Keratinocyte (primary cell): ENCODE data around the gene FURIN.

Experiments
- EZH2 ChIP-seq: IDR thresholded peaks from one replicate; pipeline ENCODE4 v1.6.1; 2012; ENCODE audit warnings: inconsistent platforms, mild to moderate bottlenecking, low read length, moderate library complexity
- TF ChIP-seq, protein P1 (sequence below), 3 experiments: IDR thresholded peaks in 1 of 3; conservative IDR thresholded peaks in 1 of 3; optimal IDR thresholded peaks in 1 of 3; 2 replicates in 2 of 3; 3 replicates in 1 of 3; pipeline versions ENCODE3 to v1.5.1; 2011; ENCODE audit warnings: low read length in 3 of 3, mild to moderate bottlenecking in 3 of 3, moderate library complexity in 2 of 3, control low read depth in 1 of 3, inconsistent platforms in 1 of 3; ENCODE audit not compliant: insufficient read depth in 2 of 3; ENCODE audit errors: extremely low read depth in 1 of 3

DNA sequence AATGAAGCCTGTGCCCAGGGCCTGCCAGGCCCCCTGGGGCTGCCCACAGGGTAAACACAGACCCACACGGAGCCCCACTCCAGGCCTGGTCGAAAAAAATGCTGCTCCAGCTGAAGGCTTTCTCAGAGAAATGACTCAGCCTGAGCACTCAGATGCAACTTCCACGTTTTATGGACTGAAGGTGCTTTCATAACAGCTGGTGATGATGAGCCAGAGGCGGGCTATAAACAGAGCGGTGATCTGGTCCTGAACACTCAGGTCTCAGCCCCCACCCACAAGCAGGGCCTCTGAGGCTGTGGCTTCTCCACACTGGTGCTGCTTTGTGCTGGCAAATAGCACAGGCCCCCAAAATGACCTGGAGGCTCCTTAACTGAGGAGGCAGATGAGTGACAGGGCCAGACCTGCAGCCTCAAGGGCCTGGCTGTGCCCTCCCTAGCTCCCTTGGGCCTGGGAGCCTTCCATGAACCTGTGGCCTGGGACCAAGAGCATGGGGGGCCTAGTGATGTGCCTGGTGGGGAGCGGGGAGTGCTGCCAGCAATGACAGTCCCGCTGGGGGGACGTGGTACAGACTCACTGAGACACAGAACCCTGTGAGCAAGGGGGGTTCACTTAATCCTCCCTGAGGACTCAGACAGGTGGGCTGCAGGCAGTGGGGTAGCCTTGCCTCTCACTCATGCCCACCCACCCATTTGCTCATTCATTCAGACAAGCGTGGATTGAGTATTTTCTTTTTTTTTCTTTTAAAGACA lies 23.0 kb upstream of the FURIN start:
- TF ChIP-seq, protein P1, sequence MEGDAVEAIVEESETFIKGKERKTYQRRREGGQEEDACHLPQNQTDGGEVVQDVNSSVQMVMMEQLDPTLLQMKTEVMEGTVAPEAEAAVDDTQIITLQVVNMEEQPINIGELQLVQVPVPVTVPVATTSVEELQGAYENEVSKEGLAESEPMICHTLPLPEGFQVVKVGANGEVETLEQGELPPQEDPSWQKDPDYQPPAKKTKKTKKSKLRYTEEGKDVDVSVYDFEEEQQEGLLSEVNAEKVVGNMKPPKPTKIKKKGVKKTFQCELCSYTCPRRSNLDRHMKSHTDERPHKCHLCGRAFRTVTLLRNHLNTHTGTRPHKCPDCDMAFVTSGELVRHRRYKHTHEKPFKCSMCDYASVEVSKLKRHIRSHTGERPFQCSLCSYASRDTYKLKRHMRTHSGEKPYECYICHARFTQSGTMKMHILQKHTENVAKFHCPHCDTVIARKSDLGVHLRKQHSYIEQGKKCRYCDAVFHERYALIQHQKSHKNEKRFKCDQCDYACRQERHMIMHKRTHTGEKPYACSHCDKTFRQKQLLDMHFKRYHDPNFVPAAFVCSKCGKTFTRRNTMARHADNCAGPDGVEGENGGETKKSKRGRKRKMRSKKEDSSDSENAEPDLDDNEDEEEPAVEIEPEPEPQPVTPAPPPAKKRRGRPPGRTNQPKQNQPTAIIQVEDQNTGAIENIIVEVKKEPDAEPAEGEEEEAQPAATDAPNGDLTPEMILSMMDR (optimal IDR thresholded peaks at IDR 0.05 in 1 of 3, IDR thresholded peaks at IDR 0.05 in 1 of 3, conservative IDR thresholded peaks at IDR 0.05 in 1 of 3; ENCODE audit: extremely low read depth in 1 of 3, insufficient read depth in 2 of 3, low read length in 3 of 3): no peak
- no peak for TF ChIP-seq EZH2
